CD4-positive, alpha-beta T cell (primary cell): Measurements from ENCODE around the gene TC2N. TPM values are rescaled to one million over a fixed set of nuclear protein-coding genes. Genes with fewer than 3 reads are reported as not detected.

ENCODE experiments used
- ATAC-seq: fragments of 200-7000 bp; cut with Tn5 transposase; one replicate; pipeline ENCODE4 v1.10.0; 2022; ENCODE audit warnings: mild to moderate bottlenecking; ENCODE audit not compliant: poor library complexity
- CTCF ChIA-PET: fragments of 350-600 bp; sonication (Branson Sonifier 250); formaldehyde crosslinking; loops from one replicate; lab custom pipeline; 2021; ENCODE audit warnings: antibody characterized with exemption, inconsistent platforms; lab: Charles Lee
- POLR2A ChIA-PET: fragments of 350-600 bp; sonication (Branson Sonifier 250); formaldehyde crosslinking; loops from one replicate; lab custom pipeline; 2021; ENCODE audit warnings: antibody characterized with exemption, inconsistent platforms; lab: Charles Lee
- DNase-seq, 14 experiments: peaks; one replicate each; pipeline ENCODE4 v3.0.0-alpha.2; 2013 to 2020; ENCODE audit warnings: mixed read lengths in 2 of 14
- H3K27ac ChIP-seq, 2 donors: one replicate each; pipeline versions ENCODE4 v1.5.1 to v1.7.0; 2013; ENCODE audit warnings: low read length in 2 of 2, low read depth in 1 of 2, mild to moderate bottlenecking in 1 of 2
- H3K27me3 ChIP-seq, 2 experiments: 1 replicate in 1 of 2; 2 replicates in 1 of 2; pipeline versions ENCODE4 v1.6.1 to v1.7.0; 2013; ENCODE audit warnings: low read length in 2 of 2, control low read depth in 1 of 2, mild to moderate bottlenecking in 1 of 2, moderate library complexity in 1 of 2; ENCODE audit not compliant: insufficient read depth in 2 of 2, control insufficient read depth in 1 of 2
- H3K36me3 ChIP-seq: one replicate; pipeline ENCODE4 v1.6.1; 2013; ENCODE audit warnings: low read length, control low read depth; ENCODE audit not compliant: insufficient read depth
- H3K4me1 ChIP-seq: one replicate; pipeline ENCODE4 v1.6.1; 2013; ENCODE audit warnings: low read length, control low read depth; ENCODE audit not compliant: insufficient read depth
- H3K4me3 ChIP-seq: one replicate; pipeline ENCODE4 v1.5.1; 2013; ENCODE audit warnings: mild to moderate bottlenecking, low read length, moderate library complexity
- H3K9me3 ChIP-seq, 2 experiments: 1 replicate in 1 of 2; 2 replicates in 1 of 2; pipeline versions ENCODE4 v1.6.1 to v1.7.0; 2013; ENCODE audit warnings: low read length in 2 of 2, mild to moderate bottlenecking in 2 of 2, control low read depth in 1 of 2, moderate library complexity in 1 of 2; ENCODE audit not compliant: control insufficient read depth in 1 of 2, insufficient read depth in 1 of 2
- H3K27ac Mint-ChIP-seq: one replicate; pipeline ENCODE4 v1.8.0; 2020; ENCODE audit warnings: mixed read lengths
- H3K27me3 Mint-ChIP-seq: one replicate; pipeline ENCODE4 v1.8.0; 2021; ENCODE audit warnings: mixed read lengths
- H3K36me3 Mint-ChIP-seq: one replicate; pipeline ENCODE4 v1.8.0; 2021; ENCODE audit warnings: low read depth, mixed read lengths
- H3K4me1 Mint-ChIP-seq: one replicate; pipeline ENCODE4 v1.8.0; 2021; ENCODE audit warnings: low read depth, mixed read lengths
- H3K4me3 Mint-ChIP-seq: one replicate; pipeline ENCODE4 v1.8.0; 2020; ENCODE audit warnings: mild to moderate bottlenecking, mixed read lengths
- H3K9me3 Mint-ChIP-seq: one replicate; pipeline ENCODE4 v1.8.0; 2020; ENCODE audit warnings: mixed read lengths
- CTCF ChIP-seq: fragments of 200-600 bp; IDR thresholded peaks from one replicate; pipeline ENCODE4 v1.8.0; 2022; ENCODE audit warnings: antibody characterized with exemption, mild to moderate bottlenecking
- intact Hi-C, 2 experiments: fragments of 100-400 bp; cut with DNase I in 1 of 2; cut with micrococcal nuclease in 1 of 2; formaldehyde crosslinking; loops; one replicate each; pipeline versions ENCODE4 v1.15.1 to v1.9.0; 2023 to 2025; cut with DNase I, micrococcal nuclease
- total RNA-seq, 174 experiments: library from RNA in 2 of 174; stranded (reverse) in 2 of 174; gene quantifications; one replicate each; pipeline ENCODE4 v1.2.3 and lab custom pipeline; 2021 to 2026

TC2N gene
- total RNA-seq, 2 experiments from 2014 or later, result 129 to 138 TPM

DNA sequence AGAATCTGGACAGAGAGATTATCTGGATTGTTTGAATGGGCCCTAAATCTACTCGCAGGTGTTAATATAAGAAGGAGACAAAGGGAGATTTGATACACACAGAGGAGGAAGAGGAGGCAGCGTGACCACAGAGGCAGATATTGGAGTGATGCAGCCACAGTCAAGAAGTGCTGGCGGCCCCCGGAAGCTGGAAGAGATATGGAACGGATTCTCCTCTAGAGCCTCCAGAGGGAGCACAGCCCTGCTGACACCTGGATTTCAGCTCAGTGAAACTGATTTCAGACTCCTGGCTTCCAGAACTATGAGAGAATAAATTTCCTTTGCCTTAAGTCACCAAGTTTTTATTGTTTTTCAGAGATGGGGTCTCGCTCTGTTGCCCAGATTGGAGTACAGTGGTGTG is 9.2 kb upstream of the TC2N start:
- H3K36me3 ChIP-seq, result no peaks in the 10 kb centered on the region
- Mint-ChIP-seq H3K4me1 (peaks cover 98% of the 10 kb centered on the region), H3K27me3 (no peaks in the 10 kb centered on the region), H3K4me3 (no peak overlapping the region), H3K9me3 (no peaks in the 10 kb centered on the region), H3K36me3 (peaks cover 4% of the 10 kb centered on the region), H3K27ac (peak overlapping the region; percentile 95)
- no peak overlapping the region for H3K27ac ChIP-seq
- ChIA-PET CTCF (no interaction called here), POLR2A (interaction anchor here (0.6 to 6.3 kb wide), 3 partner anchors 9 to 34 kb away, joined by 3 to 97 read pairs (median 15); partner anchors contain the start of gene TC2N)
- peaks cover 86% of the 10 kb centered on the region for H3K4me1 ChIP-seq
- no peaks in the 10 kb centered on the region for H3K9me3 ChIP-seq
- intact Hi-C loops, result no loop called here
- H3K27me3 ChIP-seq, result no peaks in the 10 kb centered on the region
- no peak for ATAC-seq
- DNase-seq, result no peak
- H3K4me3 ChIP-seq, result no peak overlapping the region
- TF ChIP-seq CTCF, result no peak

DNA sequence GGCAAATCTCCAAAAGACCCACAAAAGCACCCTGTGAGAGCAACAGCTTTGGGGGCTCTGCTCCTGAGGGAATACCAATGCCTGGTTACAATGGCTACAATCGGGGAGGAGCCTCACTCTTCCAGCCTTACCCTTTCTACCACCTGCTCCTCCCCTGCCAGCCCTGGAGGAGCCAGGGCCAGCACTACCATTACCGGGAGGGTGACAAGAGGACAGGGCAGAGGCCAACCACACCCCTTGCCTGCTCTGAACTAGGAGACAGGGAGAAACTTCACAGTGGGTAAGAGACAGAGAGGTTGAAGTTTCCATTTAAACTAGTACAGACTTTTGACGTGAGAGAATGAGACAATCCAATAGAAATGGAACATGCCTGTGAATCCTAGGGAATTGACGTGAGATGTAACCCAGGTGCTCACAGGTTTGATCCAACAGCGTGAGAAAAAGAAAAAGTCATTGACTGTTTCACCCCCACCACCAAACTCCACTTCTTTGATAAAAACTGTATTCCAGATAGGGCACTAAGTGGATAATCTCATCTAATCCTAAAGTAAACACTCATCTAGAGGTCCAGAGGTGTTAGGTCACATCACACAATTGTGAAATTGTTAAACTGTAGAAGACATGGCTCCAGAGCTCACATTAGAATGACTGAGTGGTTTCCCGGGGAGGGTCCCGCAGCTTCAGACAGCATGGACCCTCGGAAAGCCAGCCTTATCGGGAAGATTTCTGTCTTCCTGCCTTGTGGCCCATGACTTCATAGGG is 8.4 kb upstream of the TC2N start:
- POLR2A ChIA-PET, result interaction anchor here (1.0 to 6.3 kb wide), 4 partner anchors 8 to 40 kb away, joined by 4 to 97 read pairs (median 32); partner anchors contain the start of gene TC2N
- CTCF ChIA-PET, result no interaction called here
- Mint-ChIP-seq H3K36me3 (no peaks in the 10 kb centered on the region), H3K9me3 (no peaks in the 10 kb centered on the region), H3K27ac (peak overlapping the region; percentile 95), H3K27me3 (no peaks in the 10 kb centered on the region), H3K4me3 (peak overlapping the region; percentile 59), H3K4me1 (peaks cover 98% of the 10 kb centered on the region)
- DNase-seq (no peak), ATAC-seq (no peak)
- Histone ChIP-seq H3K27ac (no peak overlapping the region), H3K4me1 (peaks cover 86% of the 10 kb centered on the region), H3K36me3 (no peaks in the 10 kb centered on the region), H3K4me3 (no peak overlapping the region), H3K27me3 (no peaks in the 10 kb centered on the region), H3K9me3 (no peaks in the 10 kb centered on the region)
- intact Hi-C loops, result loop anchor here in 1 of 2 experiments (2.0 kb wide), 1 partner anchor 13 kb away; no protein-coding TSS in a partner anchor
- TF ChIP-seq CTCF, result no peak

GRCh38 chr14:91873471-91874415 is 6.4 kb upstream of the TC2N start:
- no peak for TF ChIP-seq CTCF
- ChIA-PET POLR2A (interaction anchor here (0.9 to 6.3 kb wide), 23 partner anchors 9 to 1490 kb away, joined by 3 to 120 read pairs (median 6); partner anchors contain the start of gene TRIP11), CTCF (interaction anchor here (0.6 to 2.2 kb wide), 5 partner anchors 9 to 38 kb away, joined by 3 to 7 read pairs (median 3); no protein-coding TSS in a partner anchor)
- Histone ChIP-seq H3K9me3 (no peaks in the 10 kb centered on the region), H3K27ac (peak overlapping the region; percentile 86 to 97), H3K4me1 (peaks cover 93% of the 10 kb centered on the region), H3K36me3 (no peaks in the 10 kb centered on the region), H3K4me3 (peak overlapping the region; percentile 53), H3K27me3 (no peaks in the 10 kb centered on the region)
- ATAC-seq, result peak; percentile 61
- peak; percentile 64 to 94 (median 80) for DNase-seq
- H3K27ac Mint-ChIP-seq, result peak overlapping the region; percentile 95
- H3K4me3 Mint-ChIP-seq, result peak overlapping the region; percentile 90
- no peaks in the 10 kb centered on the region for H3K9me3 Mint-ChIP-seq
- intact Hi-C loops, result loop anchor here (1.0 to 5.0 kb wide), 4 partner anchors 8 to 456 kb away; partner anchors contain the start of gene CCDC88C (in 1 of the 2)
- no peaks in the 10 kb centered on the region for H3K27me3 Mint-ChIP-seq
- peaks cover 4% of the 10 kb centered on the region for H3K36me3 Mint-ChIP-seq
- peaks cover 100% of the 10 kb centered on the region for H3K4me1 Mint-ChIP-seq
